Measurements from ENCODE around the gene MGAT4B.
"Not testable (repeated sequence)": the region's sequence is repeated elsewhere in the genome, so short reads cannot be mapped to it uniquely, and the experiment has no call there.

MGAT4B gene

DNA sequence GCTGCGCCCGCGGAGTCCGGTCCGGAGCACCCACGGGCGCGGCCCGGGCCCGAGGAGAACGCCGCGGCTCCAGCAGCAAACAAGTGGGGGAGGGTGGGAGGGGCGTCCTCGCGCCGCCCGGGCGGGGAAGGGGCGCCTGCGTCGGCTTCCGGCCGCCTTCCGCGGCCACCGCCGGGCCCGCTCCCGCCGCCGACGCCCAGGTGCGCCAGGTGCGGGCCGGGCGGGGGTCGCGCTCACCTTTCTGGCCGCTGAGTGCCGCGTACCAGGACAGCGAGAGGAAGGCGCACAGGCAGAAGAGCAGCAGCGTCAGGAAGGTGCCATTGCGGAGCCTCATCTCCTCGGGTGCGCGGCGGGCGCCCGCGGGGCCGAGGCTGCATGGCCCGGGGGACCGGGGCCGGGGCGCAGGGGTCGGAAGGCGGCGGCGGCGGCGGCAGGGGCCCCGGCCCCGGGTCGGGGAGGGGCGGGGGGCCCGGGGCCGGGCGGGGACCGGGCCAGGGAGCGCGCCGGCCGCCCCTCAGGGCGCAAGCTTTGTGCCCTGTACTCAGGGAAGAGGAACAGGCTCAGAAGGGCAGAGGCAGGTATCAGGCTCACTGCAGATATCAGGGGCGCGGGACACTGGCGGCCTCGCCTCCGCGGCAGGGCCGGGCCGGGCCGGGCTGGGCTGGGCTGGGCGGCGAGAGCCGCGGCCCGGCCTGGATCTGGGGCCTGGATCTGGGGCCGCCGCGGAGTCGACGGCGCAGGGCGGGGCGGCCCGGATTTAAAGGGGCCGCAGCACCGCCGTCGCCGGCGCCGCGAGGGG, at the start of gene MGAT4B:
TSS of gene MGAT4B (minus strand) at position 617 of the 799 bp plus-strand sequence. CDS start at position 334, 283 bp downstream.
- peak; percentile 44 for DNase-seq

- DNase-seq = no peak
Measured at GRCh38 chr5:179854356-179854755, 47.7 kb upstream of the MGAT4B start.

DNA sequence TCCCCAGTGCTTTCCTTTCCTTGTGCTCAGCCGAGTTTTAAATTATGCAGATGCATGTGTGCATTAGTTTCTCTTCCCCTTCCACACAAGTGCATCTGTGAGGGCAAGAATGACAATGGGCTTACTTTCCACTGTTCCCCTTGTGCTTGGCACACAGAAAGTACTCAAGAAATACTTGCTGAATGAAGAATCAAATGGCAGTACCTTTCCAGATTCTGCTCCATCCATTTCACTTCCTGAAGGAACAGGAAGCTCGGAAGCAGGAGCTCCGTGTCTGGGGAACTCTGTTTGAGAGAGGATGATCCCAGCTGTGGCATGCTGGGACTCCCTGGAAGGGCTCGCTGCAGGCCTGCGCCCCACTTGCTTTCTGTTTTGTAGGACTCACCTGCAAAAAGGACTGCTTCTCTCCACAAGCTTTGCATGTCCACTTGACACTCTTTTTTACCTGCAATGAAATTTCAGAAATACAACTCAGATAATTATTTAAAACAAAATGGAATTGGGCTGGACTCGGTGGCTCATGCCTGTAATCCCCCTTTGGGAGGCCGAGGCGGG, 46.4 kb upstream of the MGAT4B start:
- no peak for DNase-seq

- no peak for DNase-seq
Measured at GRCh38 chr5:179841621-179842020, 35.0 kb upstream of the MGAT4B start.

- no peak for DNase-seq
Measured at GRCh38 chr5:179840766-179841165, 34.1 kb upstream of the MGAT4B start.

DNA sequence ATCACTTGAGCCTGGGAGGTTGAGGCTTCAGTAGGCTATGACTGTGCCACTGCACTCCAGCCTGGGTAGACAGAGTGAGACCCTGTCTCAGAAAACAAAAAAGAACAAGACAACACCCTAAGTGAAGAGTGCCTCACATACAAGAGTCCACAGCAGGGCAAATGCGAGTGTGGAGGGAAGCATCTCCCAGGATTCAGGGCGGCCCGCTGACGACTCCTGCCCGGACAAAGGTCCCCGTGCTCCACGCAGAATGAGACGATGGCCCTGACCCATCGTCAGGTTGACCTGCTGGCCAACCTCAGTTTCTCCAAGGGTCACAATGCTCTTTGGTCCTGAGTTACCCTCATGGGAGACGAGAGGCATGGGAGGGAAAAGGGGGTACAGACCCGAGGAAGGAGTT, 33.7 kb upstream of the MGAT4B start:
- DNase-seq = no peak

GRCh38 chr5:179839328-179840256, 32.9 kb upstream of the MGAT4B start:
- no peak for DNase-seq

GRCh38 chr5:179837076-179838011, 30.7 kb upstream of the MGAT4B start:
- DNase-seq = no peak

GRCh38 chr5:179836225-179837019, 29.8 kb upstream of the MGAT4B start:
- DNase-seq = no peak

DNA sequence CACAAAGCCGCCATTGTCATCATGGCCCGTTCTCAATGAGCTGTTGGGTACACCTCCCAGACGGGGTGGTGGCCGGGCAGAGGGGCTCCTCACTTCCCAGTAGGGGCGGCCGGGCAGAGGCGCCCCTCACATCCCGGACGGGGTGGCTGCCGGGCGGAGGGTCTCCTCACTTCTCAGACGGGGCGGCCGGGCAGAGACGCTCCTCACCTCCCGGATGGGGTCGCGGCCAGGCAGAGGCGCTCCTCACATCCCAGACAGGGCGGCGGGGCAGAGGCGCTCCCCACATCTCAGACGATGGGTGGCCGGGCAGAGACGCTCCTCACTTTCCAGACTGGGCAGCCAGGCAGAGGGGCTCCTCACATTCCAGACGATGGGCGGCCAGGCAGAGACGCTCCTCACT, 28.2 kb upstream of the MGAT4B start:
- not testable (repeated sequence) for DNase-seq

GRCh38 chr5:179834120-179834519, 27.5 kb upstream of the MGAT4B start:
- DNase-seq = no peak

- no peak for DNase-seq
Measured at GRCh38 chr5:179833709-179834070, 27.0 kb upstream of the MGAT4B start.

DNA sequence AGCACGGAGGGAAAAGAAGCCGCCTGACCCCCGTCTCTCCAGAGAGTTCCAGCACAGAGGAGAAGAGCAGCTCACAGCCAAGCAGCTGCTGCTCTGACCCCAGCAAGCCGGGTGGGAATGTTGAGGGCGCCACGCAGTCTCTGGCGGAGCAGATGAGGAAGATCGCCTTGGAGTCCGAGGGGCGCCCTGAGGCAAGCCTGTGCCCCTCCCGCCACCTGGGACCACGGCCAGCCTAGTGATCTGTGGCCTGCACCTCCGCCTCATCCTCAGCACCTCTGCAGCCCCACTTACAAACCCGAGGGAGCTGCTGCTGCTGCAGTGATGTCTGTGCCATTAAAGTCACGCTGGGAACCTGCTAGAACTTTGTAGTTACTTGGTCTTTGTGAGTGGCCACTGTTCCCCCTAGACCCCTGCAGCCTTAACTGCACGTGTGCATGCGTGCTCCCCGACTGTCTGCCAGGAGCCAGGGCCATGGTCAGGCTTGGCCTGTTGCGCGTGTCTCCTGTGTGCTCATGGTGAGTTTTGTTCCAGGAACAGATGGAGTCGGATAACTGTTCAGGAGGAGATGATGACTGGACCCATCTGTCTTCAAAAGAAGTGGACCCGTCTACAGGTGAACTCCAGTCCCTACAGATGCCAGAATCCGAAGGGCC, 26.5 kb upstream of the MGAT4B start:
- DNase-seq = no peak

GRCh38 chr5:179832039-179832745, 25.5 kb upstream of the MGAT4B start:
- no peak for DNase-seq

DNA sequence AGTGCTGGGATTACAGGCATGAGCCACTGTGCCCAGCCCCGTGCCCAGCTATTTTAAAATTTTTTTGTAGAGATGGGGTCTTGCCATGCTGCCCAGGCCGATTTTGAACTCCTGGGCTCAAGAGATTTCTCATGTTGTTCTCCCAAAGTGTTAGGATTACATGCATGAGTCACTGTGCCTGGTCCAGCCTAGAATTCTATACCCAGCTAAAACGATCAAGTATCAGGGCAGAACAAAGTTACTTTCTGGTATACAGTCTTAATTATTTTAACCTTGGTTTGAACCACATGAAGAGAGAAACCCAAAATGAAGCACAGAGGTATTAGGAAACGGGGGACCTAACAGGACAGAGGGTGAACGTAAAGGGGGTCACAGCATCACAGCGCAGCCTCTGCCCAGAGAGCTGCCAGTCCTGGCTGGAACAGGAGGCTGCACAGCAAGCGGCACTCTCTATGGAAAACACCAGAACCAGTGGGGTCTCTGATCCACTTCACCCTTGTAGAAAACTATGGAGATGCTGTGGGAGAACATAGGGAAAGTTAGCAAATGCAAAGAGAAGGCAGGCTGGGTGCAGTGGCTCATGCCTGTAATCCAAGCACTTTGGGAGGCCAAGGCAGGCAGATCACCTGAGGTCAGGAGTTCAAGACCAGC, 24.3 kb upstream of the MGAT4B start:
- no peak for DNase-seq

- no peak for DNase-seq
Measured at GRCh38 chr5:179829732-179830435, 23.2 kb upstream of the MGAT4B start.

- no peak for DNase-seq
Measured at GRCh38 chr5:179828756-179829421, 22.2 kb upstream of the MGAT4B start.

- peak; percentile 48 for DNase-seq
Measured at GRCh38 chr5:179827680-179828079, 21.0 kb upstream of the MGAT4B start.
